ENCODE results near the gene CYCS.

- TF ChIP-seq BACH2 (CRISPR knock-in tag; IDR thresholded peaks at IDR 0.05; ENCODE audit: borderline replicate concordance) (no peak), TCF4 (CRISPR knock-in tag; IDR thresholded peaks at IDR 0.05; ENCODE audit: borderline replicate concordance) (no peak), RARB (CRISPR knock-in tag; IDR thresholded peaks at IDR 0.05) (no peak), PATZ1 (CRISPR knock-in tag; IDR thresholded peaks at IDR 0.05; ENCODE audit: borderline replicate concordance) (no peak), POU6F1 (CRISPR knock-in tag; IDR thresholded peaks at IDR 0.05; ENCODE audit: borderline replicate concordance, low read depth) (no peak), ZNF565 (CRISPR knock-in tag; conservative IDR thresholded peaks at IDR 0.05; ENCODE audit: low read depth) (no peak), ARNTL (CRISPR knock-in tag; IDR thresholded peaks at IDR 0.05; ENCODE audit: borderline replicate concordance, low read depth) (no peak), OSR1 (CRISPR knock-in tag; IDR thresholded peaks at IDR 0.05) (no peak)
Measured at GRCh38 chr7:25077096-25077495, 48.0 kb downstream of the CYCS start.
